AG20443 (cell line): ENCODE data around the gene NRP1.

Experiments used
- DNase-seq: peaks from one replicate; pipeline ENCODE4 v3.0.0; 2012; ENCODE audit warnings: low spot score, mixed read lengths

The NRP1 gene

DNA sequence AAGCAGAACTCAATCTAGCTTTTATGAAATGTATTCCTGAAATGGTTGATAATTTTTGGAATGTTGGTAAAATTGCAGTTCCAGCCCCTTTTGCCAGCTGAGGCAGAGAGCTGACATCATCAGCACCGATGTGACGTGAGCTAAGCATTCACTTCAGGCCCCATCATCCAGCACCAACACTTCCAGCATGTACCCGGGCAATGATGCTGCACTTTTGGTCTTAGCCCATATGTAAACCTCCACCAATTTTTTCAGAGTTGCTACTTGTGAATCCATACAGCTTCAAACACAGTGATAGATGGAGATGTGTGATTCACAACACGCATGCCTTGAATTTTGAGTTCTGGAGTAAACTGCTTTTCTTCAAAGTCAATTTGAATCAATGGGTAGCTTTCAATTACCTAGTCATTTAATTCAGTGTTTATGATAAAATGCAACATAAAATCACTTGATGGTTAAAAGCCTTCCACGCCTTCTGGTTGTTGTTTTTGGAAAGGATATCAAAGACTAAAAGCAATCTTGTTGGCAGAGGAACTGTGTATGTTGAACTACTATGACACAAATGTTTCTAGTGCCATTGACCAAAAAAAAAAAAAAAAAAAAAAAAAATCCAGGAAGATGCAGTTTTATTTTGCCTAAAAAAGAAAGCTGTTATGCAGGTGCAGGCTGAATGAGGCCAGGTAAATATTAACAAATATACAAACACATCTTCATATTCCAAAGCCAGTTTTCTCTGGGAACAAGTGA lies 73.9 kb downstream of the NRP1 start:
- DNase-seq = no peak

DNA sequence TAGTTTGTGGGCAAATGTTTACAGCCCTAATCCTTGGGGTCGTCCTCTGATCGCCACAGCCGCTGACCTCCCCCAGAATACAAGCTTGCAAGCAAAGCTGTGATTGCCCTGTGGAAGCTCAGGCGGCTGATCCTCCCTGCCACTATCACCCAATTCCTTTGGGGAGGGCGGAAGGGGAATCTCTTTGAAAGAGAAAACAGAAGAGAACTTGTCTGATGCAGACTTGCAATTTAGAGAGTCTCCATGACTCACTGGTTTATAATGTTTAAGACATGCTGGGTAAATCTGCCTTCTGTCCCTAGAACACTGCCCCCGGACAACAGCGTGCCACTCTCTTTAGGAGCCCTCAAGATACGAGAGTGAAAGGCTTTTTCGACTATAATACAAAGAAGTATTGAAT lies 75.5 kb downstream of the NRP1 start:
- no peak for DNase-seq

GRCh38 chr10:33257439-33258080 lies 76.9 kb downstream of the NRP1 start:
- no peak for DNase-seq

- no peak for DNase-seq
Measured at GRCh38 chr10:33256458-33256857, 78.0 kb downstream of the NRP1 start.

DNA sequence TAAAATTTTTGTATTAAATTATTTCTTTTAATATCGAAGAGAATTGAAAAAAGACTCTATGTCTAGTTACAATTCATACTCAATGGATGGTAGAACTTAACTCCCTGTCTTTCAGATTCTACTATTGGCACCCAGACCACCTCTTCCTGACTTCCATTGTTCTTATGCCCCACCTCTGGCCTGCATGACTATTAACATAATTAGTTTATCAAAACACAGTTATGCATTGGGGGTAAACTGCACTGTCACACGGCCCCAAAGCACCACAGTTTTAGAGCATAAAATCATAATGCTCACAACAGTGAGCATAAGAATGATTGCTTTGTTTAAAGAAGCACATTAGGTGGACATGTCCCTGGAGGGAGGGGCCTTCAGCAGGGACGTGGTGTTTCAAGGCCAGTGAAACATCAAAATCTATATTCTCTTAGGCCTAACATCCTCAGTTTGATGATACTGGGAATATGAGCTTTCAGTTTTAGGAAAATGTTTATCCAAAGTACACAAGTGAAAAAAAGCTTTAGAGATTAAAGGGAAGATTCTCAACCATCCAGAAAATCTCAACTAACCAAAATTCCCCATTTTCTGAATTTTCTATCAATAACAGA lies 79.8 kb downstream of the NRP1 start:
- DNase-seq = no peak

- DNase-seq = no peak
Measured at GRCh38 chr10:33253411-33253810, 81.1 kb downstream of the NRP1 start.

- DNase-seq = peak; percentile 75
Measured at GRCh38 chr10:33252794-33253203, 81.7 kb downstream of the NRP1 start.

- no peak for DNase-seq
Measured at GRCh38 chr10:33252324-33252723, 82.1 kb downstream of the NRP1 start.

GRCh38 chr10:33249659-33250345 lies 84.7 kb downstream of the NRP1 start:
- DNase-seq = no peak

- DNase-seq = no peak
Measured at GRCh38 chr10:33249137-33249536, 85.3 kb downstream of the NRP1 start.

- peak; percentile 34 for DNase-seq
Measured at GRCh38 chr10:33248638-33249037, 85.8 kb downstream of the NRP1 start.

DNA sequence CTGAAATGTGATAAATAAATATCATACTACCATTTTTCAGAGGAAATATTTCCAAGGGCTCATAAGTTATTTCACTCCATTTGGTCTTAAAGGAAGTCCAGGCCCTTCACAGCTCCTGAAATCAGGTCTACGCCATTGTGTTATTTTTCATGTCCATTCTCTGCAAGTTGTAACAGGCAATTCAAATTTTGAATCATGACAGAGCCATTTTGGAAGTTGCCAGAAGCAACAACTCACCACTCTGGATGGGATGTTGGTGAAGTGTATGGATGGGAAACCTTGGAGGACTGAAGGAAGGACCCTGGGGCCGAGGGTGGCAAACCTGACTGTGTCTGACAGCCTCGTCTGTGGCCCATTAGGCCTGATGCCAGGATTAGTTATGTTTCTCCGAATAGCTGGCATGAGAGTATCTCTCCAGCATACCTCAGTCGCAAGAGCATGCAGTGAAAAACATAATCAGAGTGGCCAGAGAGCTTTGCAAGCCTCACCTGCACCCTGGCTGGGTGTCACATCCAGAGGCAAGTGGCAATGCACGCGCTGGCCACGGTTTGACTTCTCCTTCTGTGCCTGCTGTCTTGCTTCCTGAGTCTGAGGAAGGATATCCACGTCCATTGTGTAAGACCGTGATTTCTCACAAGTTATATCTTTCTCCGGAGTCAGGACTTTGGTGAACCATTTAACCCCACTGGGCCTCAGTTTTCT lies 87.1 kb downstream of the NRP1 start:
- DNase-seq = no peak

DNA sequence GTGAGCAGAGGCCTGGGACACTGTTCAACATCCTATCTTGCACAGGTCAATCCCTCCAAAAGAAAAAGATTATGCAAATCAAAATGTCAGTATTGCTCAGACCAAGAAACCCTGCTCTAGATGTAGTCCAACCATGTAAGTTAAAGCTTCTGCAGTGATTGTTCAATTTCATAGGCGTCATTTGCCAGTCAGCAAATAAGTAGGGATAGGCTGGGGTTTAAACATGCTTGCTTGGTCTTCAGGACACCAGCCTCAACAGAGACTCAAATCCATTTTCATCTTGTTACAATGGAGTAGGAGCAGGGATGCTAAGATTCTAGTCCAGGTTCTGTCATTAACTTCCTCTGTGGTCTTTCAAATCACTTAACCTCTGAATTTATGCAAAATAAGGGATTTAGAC lies 89.1 kb downstream of the NRP1 start:
- no peak for DNase-seq

DNA sequence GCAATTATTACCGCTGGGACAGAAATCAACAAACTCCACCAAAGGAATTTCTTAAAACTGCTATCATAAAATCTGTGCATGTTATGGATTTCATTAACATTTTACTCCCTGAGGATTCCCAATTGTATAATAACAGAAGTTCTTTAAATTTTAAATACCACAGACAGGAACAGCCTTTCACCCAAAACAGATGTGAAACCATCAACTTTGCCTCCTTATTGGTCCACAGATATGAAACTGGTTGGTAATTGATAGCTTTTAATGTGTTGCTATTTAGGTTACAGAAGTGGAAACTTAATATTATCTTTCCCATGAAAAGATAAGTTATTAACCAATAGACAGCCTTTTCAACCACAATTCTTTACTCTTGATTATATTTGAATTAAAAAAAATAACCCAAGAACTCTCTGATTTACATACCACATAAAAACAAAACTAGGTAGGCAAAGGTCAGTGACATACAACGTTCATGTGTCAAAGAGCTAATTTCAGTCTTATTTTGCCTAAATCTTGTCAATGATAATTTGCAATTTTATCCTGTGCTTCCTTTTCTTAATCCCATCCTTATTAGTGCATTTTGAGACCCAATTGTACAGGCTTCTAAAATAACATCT lies 90.0 kb downstream of the NRP1 start:
- DNase-seq = no peak

DNA sequence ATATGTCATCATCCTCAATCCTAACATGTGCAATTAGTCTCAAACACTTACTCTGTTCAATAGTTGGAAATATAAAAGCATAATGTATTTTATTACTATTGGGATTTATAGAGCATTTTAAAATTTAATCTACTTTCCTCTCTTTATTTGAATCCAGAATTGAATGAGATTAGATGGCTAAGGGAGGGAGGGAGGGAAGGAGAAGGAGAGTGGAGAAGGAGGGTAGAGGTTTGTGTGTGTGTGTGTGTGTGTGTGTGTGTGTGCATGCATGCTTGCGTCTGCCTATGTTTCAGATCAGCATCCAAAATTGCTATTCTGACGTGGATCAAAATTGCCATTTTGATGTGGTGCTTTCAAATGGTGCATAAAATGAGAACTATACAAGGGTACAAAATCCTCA lies 90.8 kb downstream of the NRP1 start:
- no peak for DNase-seq

DNA sequence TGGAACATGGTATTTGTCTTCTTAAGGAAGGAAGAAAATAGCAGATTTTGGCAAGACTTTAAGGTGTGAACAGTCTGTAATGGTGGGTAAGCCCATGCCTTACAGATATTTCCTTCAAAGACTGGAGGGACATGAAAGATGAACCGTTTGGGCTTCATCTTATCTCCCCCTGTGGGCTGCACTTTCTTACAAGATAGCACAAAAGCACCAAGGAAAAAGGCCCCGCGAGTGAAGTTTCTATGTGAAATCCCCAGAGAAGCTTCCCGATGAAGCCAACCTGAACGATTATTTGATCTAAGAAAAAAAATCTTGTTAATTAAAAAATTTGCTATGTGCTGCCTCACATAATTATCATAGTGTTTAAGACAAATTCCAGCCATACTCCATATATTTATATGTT lies 91.5 kb downstream of the NRP1 start:
- no peak for DNase-seq

GRCh38 chr10:33241351-33241750 lies 93.1 kb downstream of the NRP1 start:
- no peak for DNase-seq

GRCh38 chr10:33240931-33241330 lies 93.5 kb downstream of the NRP1 start:
- peak; percentile 77 for DNase-seq

DNA sequence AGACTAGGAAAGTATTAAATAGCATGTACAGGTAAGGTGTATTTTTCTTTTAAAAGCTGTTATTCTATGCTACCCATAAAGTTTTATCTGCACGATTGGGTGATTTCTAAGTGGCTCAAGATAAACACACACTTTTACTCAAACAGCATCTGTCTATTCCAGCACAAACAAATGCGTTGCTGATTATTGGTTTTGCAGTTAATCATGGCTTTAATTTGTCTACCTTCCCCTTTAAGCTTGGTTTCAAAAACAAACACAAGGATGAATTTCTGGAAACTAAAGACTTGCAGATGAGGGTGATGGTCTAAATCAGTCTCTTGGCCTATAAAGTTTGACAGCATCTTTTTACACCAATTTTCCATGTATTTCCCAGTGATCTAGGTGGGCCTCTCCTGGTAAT lies 94.2 kb downstream of the NRP1 start:
- DNase-seq = no peak

DNA sequence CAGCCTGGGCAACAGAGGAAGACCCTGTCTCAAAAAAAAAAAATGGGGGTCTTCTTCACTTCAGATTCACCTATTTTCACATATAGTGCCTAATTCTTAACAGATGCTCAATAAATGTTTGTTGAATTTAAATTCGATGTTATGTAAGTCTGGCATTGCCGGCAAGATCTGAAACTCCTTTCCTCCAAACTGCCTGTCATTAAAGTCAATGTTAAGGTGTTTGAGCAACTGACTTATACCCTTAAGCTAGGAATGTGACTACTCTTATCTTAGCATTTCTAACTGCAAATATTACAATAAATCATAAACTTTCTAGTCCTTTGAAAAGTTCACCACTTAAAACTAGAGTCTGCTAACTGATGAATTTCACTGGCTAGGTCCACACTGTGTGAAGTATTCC lies 95.2 kb downstream of the NRP1 start:
- no peak for DNase-seq

GRCh38 chr10:33238643-33239042 lies 95.8 kb downstream of the NRP1 start:
- DNase-seq = peak; percentile 20
